ENCODE measurements around the gene NONO.

GRCh38 chrX:71292669-71293365 is 9.4 kb downstream of the NONO start:
- TF ChIP-seq CTCF (IDR thresholded peaks at IDR 0.05) (no peak), POLR2A (IDR thresholded peaks at IDR 0.05) (no peak)

Data from body of pancreas (tissue), 4 donors.